GM19035 (cell line): ENCODE data around the gene ARCN1.

ENCODE experiments used
- ATAC-seq: cut with Tn5 transposase; IDR thresholded peaks from one replicate; pipeline ENCODE4 v1.9.1; 2021; ENCODE audit not compliant: unreplicated experiment

Gene ARCN1

GRCh38 chr11:118620529-118621070, 48.4 kb downstream of the ARCN1 start:
- ATAC-seq, result no peak

GRCh38 chr11:118621071-118621783, 49.0 kb downstream of the ARCN1 start:
- ATAC-seq, result no peak

GRCh38 chr11:118621784-118622375, 49.7 kb downstream of the ARCN1 start:
- ATAC-seq, result no peak

- no peak for ATAC-seq
These were observed 50.4 kb downstream of the ARCN1 start for GRCh38 chr11:118622376-118623268.

- no peak for ATAC-seq
These were observed 51.1 kb downstream of the ARCN1 start for GRCh38 chr11:118623269-118623655.

GRCh38 chr11:118625036-118625690, 53.0 kb downstream of the ARCN1 start:
- no peak for ATAC-seq

GRCh38 chr11:118625976-118626375, 53.8 kb downstream of the ARCN1 start:
- no peak for ATAC-seq

- ATAC-seq, result no peak
These were observed 55.4 kb downstream of the ARCN1 start for GRCh38 chr11:118627566-118627965.

GRCh38 chr11:118628031-118628430, 55.8 kb downstream of the ARCN1 start:
- ATAC-seq, result no peak

GRCh38 chr11:118628432-118628831, 56.2 kb downstream of the ARCN1 start:
- ATAC-seq, result no peak

- ATAC-seq, result no peak
These were observed 56.8 kb downstream of the ARCN1 start for GRCh38 chr11:118628861-118629549.

GRCh38 chr11:118629761-118630661, 57.8 kb downstream of the ARCN1 start:
- no peak for ATAC-seq

GRCh38 chr11:118631142-118631909, 59.1 kb downstream of the ARCN1 start:
- no peak for ATAC-seq

GRCh38 chr11:118632577-118633318, 60.5 kb downstream of the ARCN1 start:
- ATAC-seq, result no peak

- ATAC-seq, result no peak
These were observed 61.1 kb downstream of the ARCN1 start for GRCh38 chr11:118633319-118633690.

- no peak for ATAC-seq
These were observed 61.8 kb downstream of the ARCN1 start for GRCh38 chr11:118633979-118634378.

- no peak for ATAC-seq
These were observed 62.4 kb downstream of the ARCN1 start for GRCh38 chr11:118634431-118635236.
